WTC11 (cell line): ENCODE measurements around the gene SLC31A2. TPM values are rescaled to one million over a fixed set of nuclear protein-coding genes. Genes with fewer than 3 reads are reported as not detected.

ENCODE experiments used
- ATAC-seq: fragments of 200-7000 bp; cut with Tn5 transposase; 2 replicates; pipeline ENCODE4 v1.10.0; 2021; ENCODE audit warnings: mild to moderate bottlenecking, moderate library complexity
- CTCF ChIA-PET: fragments of 300-600 bp; sonication (Branson Sonifier 250); formaldehyde crosslinking; loops from one replicate; lab custom pipeline; 2021; ENCODE audit warnings: antibody characterized with exemption; lab: Charles Lee
- POLR2A ChIA-PET: fragments of 350-600 bp; sonication (Branson Sonifier 250); formaldehyde crosslinking; loops from one replicate; lab custom pipeline; 2021; ENCODE audit warnings: antibody characterized with exemption; lab: Charles Lee
- DNase-seq: peaks from one replicate; pipeline ENCODE4 v3.0.0; 2021; ENCODE audit warnings: low spot score
- H3K27ac Mint-ChIP-seq: 2 replicates; pipeline ENCODE4 v1.8.0; 2021; ENCODE audit warnings: mixed read lengths
- H3K27me3 Mint-ChIP-seq: 2 replicates; pipeline ENCODE4 v1.8.0; 2021; ENCODE audit warnings: low read depth, mild to moderate bottlenecking, moderate library complexity, mixed read lengths
- H3K36me3 Mint-ChIP-seq: 2 replicates; pipeline ENCODE4 v1.8.0; 2021; ENCODE audit warnings: mixed read lengths
- H3K4me1 Mint-ChIP-seq: 2 replicates; pipeline ENCODE4 v1.8.0; 2022; ENCODE audit warnings: mixed read lengths
- H3K4me3 Mint-ChIP-seq: 2 replicates; pipeline ENCODE4 v1.8.0; 2021; ENCODE audit warnings: mild to moderate bottlenecking, moderate library complexity, mixed read lengths
- H3K9me3 Mint-ChIP-seq: 2 replicates; pipeline ENCODE4 v1.8.0; 2021; ENCODE audit warnings: mixed read lengths
- ATF1 ChIP-seq: sonication (generic); formaldehyde crosslinking; IDR thresholded peaks from 2 replicates; pipeline ENCODE4 v1.8.1; 2023; ENCODE audit warnings: mild to moderate bottlenecking, moderate library complexity, missing genetic modification reagents
- CBFB ChIP-seq: sonication (generic); formaldehyde crosslinking; IDR thresholded peaks from 2 replicates; pipeline ENCODE4 v1.8.1; 2022; ENCODE audit warnings: mild to moderate bottlenecking, low read depth, missing genetic modification reagents
- EMX1 ChIP-seq: fragments of 250-450 bp; sonication (Bioruptor Pico); IDR thresholded peaks from 2 replicates; pipeline ENCODE4 v1.8.0; 2021; ENCODE audit warnings: mild to moderate bottlenecking
- GABPB1 ChIP-seq: sonication (generic); formaldehyde crosslinking; IDR thresholded peaks from 2 replicates; pipeline ENCODE4 v1.8.1; 2023; ENCODE audit warnings: mild to moderate bottlenecking, missing genetic modification reagents
- JAZF1 ChIP-seq: fragments of 250-450 bp; sonication (Bioruptor Pico); IDR thresholded peaks from 2 replicates; pipeline ENCODE4 v1.9.0; 2021; ENCODE audit warnings: moderate library complexity, mild to moderate bottlenecking, inconsistent platforms
- JUN ChIP-seq: sonication (generic); formaldehyde crosslinking; IDR thresholded peaks from 2 replicates; pipeline ENCODE4 v1.8.0; 2023; ENCODE audit warnings: mild to moderate bottlenecking, missing genetic modification reagents
- SMAD3 ChIP-seq: sonication (generic); formaldehyde crosslinking; IDR thresholded peaks from 2 replicates; pipeline ENCODE4 v1.8.0; 2022; ENCODE audit warnings: missing genetic modification reagents, mild to moderate bottlenecking, borderline replicate concordance
- SOX15 ChIP-seq: fragments of 250-450 bp; sonication (Bioruptor Pico); IDR thresholded peaks from 2 replicates; pipeline ENCODE4 v1.9.0; 2021; ENCODE audit warnings: mild to moderate bottlenecking
- TP53 ChIP-seq: sonication (generic); formaldehyde crosslinking; IDR thresholded peaks from 2 replicates; pipeline ENCODE4 v1.8.1; 2023; ENCODE audit warnings: mild to moderate bottlenecking, missing genetic modification reagents
- ZNF138 ChIP-seq: sonication (generic); formaldehyde crosslinking; conservative IDR thresholded peaks from 2 replicates; pipeline ENCODE4 v1.8.1; 2022; ENCODE audit warnings: mild to moderate bottlenecking, moderate library complexity, missing genetic modification reagents
- ZNF219 ChIP-seq: sonication (generic); formaldehyde crosslinking; IDR thresholded peaks from 2 replicates; pipeline ENCODE4 v1.8.0; 2023; ENCODE audit warnings: missing genetic modification reagents, mild to moderate bottlenecking, borderline replicate concordance
- ZNF317 ChIP-seq: sonication (generic); formaldehyde crosslinking; IDR thresholded peaks from 2 replicates; pipeline ENCODE4 v1.8.1; 2023; ENCODE audit warnings: low read depth, mild to moderate bottlenecking, moderate library complexity, missing genetic modification reagents, borderline replicate concordance
- ZNF671 ChIP-seq: fragments of 250-450 bp; sonication (Bioruptor Pico); IDR thresholded peaks from 2 replicates; pipeline ENCODE4 v1.8.0; 2021; ENCODE audit warnings: mild to moderate bottlenecking
- total RNA-seq: library from RNA; stranded (reverse); gene quantifications from 3 replicates; pipeline ENCODE4 v1.2.3, GENCODE V29; 2021
- TF ChIP-seq, protein P1 (sequence below): sonication (generic); formaldehyde crosslinking; IDR thresholded peaks from 2 replicates; pipeline ENCODE4 v1.8.0; 2022; ENCODE audit warnings: mild to moderate bottlenecking, missing genetic modification reagents
- TF ChIP-seq, protein P2 (sequence below): fragments of 250-450 bp; sonication (Bioruptor Pico); IDR thresholded peaks from 2 replicates; pipeline ENCODE4 v2.1.2; 2022; ENCODE audit warnings: mild to moderate bottlenecking, moderate library complexity
- TF ChIP-seq, protein P3 (sequence below): sonication (generic); formaldehyde crosslinking; IDR thresholded peaks from 2 replicates; pipeline ENCODE4 v1.8.0; 2023; ENCODE audit warnings: missing genetic modification reagents, mild to moderate bottlenecking, borderline replicate concordance
- TF ChIP-seq, protein P4 (sequence below): sonication (generic); formaldehyde crosslinking; IDR thresholded peaks from 2 replicates; pipeline ENCODE4 v1.8.0; 2022; ENCODE audit warnings: missing genetic modification reagents
- TF ChIP-seq, protein P5 (sequence below): fragments of 200-600 bp; IDR thresholded peaks from 2 replicates; pipeline ENCODE4 v1.8.0; 2022; ENCODE audit warnings: antibody characterized with exemption
- TF ChIP-seq, protein P6 (sequence below): sonication (generic); formaldehyde crosslinking; IDR thresholded peaks from 2 replicates; pipeline ENCODE4 v1.8.0; 2022; ENCODE audit warnings: mild to moderate bottlenecking, missing genetic modification reagents
- TF ChIP-seq, protein P7 (sequence below): sonication (generic); formaldehyde crosslinking; IDR thresholded peaks from 2 replicates; pipeline ENCODE4 v1.8.0; 2022; ENCODE audit warnings: mild to moderate bottlenecking, missing genetic modification reagents

Gene SLC31A2
- total RNA-seq, 1 experiment from 2014 or later, result 2.0 TPM

DNA sequence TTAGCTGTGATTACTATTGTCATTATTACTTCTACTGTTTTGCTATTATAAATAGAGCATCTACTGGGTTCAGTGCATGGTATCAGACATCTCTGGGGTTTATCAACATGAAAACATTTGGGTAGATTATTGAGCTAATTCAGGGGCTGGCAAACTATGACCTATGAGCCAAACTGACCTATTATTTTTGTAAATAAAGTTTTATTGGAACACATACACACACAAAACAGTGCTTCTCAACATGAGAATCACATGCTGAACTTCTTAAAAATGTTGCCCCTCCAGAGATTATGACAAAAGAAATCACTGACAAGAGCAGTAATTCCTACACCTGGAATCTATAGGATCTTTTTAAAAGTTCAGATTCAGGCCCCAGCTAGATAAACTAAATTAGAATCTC, 30.4 kb downstream of the SLC31A2 start (continued):
- TF ChIP-seq, protein P1, sequence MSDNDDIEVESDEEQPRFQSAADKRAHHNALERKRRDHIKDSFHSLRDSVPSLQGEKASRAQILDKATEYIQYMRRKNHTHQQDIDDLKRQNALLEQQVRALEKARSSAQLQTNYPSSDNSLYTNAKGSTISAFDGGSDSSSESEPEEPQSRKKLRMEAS (CRISPR knock-in tag), result no peak
- no peak for TF ChIP-seq SMAD3 (CRISPR knock-in tag)

DNA sequence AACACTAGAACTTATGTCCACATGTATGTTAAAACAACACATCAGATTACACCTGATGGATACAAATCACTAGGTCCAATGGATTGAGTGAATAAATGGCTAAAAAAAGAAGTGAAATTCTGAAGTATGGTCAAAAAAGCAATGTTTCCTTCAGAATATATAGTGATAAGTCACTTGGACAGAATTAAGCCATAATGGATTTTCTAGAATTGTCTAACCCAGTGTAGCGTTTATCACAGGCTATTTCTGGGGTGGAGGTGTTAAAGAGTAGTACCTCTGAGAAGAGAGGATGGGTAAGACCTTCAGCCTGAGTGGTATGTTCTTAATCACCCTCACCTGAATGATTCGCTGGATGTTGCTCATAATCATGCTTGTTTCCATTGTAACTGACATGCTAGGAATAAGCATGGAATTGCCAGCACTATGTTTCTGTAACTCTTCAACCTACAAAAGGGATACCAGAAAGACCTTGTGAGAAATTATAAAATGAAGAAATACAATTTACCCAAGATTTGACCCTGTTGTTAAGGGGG, 33.2 kb downstream of the SLC31A2 start:
- H3K4me1 Mint-ChIP-seq, result no peaks in the 10 kb centered on the region
- no peak overlapping the region for H3K27ac Mint-ChIP-seq
- TF ChIP-seq ZNF671 (CRISPR knock-in tag) (no peak), JAZF1 (CRISPR knock-in tag) (no peak), ATF1 (CRISPR knock-in tag) (no peak)
- TF ChIP-seq, protein P2, sequence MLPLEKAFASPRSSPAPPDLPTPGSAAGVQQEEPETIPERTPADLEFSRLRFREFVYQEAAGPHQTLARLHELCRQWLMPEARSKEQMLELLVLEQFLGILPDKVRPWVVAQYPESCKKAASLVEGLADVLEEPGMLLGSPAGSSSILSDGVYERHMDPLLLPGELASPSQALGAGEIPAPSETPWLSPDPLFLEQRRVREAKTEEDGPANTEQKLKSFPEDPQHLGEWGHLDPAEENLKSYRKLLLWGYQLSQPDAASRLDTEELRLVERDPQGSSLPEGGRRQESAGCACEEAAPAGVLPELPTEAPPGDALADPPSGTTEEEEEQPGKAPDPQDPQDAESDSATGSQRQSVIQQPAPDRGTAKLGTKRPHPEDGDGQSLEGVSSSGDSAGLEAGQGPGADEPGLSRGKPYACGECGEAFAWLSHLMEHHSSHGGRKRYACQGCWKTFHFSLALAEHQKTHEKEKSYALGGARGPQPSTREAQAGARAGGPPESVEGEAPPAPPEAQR (CRISPR knock-in tag), result no peak
- TF ChIP-seq, protein P3, sequence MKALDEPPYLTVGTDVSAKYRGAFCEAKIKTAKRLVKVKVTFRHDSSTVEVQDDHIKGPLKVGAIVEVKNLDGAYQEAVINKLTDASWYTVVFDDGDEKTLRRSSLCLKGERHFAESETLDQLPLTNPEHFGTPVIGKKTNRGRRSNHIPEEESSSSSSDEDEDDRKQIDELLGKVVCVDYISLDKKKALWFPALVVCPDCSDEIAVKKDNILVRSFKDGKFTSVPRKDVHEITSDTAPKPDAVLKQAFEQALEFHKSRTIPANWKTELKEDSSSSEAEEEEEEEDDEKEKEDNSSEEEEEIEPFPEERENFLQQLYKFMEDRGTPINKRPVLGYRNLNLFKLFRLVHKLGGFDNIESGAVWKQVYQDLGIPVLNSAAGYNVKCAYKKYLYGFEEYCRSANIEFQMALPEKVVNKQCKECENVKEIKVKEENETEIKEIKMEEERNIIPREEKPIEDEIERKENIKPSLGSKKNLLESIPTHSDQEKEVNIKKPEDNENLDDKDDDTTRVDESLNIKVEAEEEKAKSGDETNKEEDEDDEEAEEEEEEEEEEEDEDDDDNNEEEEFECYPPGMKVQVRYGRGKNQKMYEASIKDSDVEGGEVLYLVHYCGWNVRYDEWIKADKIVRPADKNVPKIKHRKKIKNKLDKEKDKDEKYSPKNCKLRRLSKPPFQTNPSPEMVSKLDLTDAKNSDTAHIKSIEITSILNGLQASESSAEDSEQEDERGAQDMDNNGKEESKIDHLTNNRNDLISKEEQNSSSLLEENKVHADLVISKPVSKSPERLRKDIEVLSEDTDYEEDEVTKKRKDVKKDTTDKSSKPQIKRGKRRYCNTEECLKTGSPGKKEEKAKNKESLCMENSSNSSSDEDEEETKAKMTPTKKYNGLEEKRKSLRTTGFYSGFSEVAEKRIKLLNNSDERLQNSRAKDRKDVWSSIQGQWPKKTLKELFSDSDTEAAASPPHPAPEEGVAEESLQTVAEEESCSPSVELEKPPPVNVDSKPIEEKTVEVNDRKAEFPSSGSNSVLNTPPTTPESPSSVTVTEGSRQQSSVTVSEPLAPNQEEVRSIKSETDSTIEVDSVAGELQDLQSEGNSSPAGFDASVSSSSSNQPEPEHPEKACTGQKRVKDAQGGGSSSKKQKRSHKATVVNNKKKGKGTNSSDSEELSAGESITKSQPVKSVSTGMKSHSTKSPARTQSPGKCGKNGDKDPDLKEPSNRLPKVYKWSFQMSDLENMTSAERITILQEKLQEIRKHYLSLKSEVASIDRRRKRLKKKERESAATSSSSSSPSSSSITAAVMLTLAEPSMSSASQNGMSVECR (CRISPR knock-in tag), result no peak
- DNase-seq (no peak), ATAC-seq (no peak)
- ChIA-PET POLR2A (no interaction called here), CTCF (no interaction called here)
- peaks cover 49% of the 10 kb centered on the region for H3K36me3 Mint-ChIP-seq
- H3K4me3 Mint-ChIP-seq, result no peak overlapping the region
- no peaks in the 10 kb centered on the region for H3K9me3 Mint-ChIP-seq
- H3K27me3 Mint-ChIP-seq, result no peaks in the 10 kb centered on the region

DNA sequence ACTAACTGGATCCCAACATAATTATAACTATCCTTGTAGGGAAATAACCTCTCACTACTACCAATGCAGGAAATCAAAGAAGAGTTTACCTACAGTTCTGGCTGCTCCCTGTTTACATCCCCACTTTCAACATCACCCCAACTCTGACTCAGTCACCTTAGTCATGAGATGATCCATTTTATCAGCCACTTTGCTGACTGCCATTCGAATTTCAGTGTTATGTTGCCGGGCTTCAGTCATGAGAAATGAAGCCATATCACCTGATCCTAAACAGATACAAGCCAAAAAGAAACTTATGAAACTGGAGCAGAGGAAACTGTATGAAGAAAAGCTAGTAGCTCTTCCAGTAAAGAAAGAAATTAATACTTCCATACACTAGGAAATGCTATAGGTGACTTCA, 33.7 kb downstream of the SLC31A2 start:
- ATAC-seq, result no peak
- Mint-ChIP-seq H3K27me3 (no peaks in the 10 kb centered on the region), H3K4me3 (no peak overlapping the region), H3K9me3 (no peaks in the 10 kb centered on the region), H3K4me1 (no peaks in the 10 kb centered on the region), H3K36me3 (peaks cover 49% of the 10 kb centered on the region), H3K27ac (no peak overlapping the region)
- POLR2A ChIA-PET, result no interaction called here
- CTCF ChIA-PET, result no interaction called here
- DNase-seq, result no peak
- TF ChIP-seq, protein P4, sequence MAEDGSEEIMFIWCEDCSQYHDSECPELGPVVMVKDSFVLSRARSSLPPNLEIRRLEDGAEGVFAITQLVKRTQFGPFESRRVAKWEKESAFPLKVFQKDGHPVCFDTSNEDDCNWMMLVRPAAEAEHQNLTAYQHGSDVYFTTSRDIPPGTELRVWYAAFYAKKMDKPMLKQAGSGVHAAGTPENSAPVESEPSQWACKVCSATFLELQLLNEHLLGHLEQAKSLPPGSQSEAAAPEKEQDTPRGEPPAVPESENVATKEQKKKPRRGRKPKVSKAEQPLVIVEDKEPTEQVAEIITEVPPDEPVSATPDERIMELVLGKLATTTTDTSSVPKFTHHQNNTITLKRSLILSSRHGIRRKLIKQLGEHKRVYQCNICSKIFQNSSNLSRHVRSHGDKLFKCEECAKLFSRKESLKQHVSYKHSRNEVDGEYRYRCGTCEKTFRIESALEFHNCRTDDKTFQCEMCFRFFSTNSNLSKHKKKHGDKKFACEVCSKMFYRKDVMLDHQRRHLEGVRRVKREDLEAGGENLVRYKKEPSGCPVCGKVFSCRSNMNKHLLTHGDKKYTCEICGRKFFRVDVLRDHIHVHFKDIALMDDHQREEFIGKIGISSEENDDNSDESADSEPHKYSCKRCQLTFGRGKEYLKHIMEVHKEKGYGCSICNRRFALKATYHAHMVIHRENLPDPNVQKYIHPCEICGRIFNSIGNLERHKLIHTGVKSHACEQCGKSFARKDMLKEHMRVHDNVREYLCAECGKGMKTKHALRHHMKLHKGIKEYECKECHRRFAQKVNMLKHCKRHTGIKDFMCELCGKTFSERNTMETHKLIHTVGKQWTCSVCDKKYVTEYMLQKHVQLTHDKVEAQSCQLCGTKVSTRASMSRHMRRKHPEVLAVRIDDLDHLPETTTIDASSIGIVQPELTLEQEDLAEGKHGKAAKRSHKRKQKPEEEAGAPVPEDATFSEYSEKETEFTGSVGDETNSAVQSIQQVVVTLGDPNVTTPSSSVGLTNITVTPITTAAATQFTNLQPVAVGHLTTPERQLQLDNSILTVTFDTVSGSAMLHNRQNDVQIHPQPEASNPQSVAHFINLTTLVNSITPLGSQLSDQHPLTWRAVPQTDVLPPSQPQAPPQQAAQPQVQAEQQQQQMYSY (CRISPR knock-in tag), result no peak
- TF ChIP-seq EMX1 (CRISPR knock-in tag) (no peak), ZNF219 (no peak), ZNF317 (CRISPR knock-in tag) (no peak), CBFB (CRISPR knock-in tag) (no peak), GABPB1 (CRISPR knock-in tag) (no peak), JUN (no peak), SOX15 (CRISPR knock-in tag) (no peak), ZNF138 (no peak), TP53 (CRISPR knock-in tag) (no peak)
- TF ChIP-seq, protein P5, sequence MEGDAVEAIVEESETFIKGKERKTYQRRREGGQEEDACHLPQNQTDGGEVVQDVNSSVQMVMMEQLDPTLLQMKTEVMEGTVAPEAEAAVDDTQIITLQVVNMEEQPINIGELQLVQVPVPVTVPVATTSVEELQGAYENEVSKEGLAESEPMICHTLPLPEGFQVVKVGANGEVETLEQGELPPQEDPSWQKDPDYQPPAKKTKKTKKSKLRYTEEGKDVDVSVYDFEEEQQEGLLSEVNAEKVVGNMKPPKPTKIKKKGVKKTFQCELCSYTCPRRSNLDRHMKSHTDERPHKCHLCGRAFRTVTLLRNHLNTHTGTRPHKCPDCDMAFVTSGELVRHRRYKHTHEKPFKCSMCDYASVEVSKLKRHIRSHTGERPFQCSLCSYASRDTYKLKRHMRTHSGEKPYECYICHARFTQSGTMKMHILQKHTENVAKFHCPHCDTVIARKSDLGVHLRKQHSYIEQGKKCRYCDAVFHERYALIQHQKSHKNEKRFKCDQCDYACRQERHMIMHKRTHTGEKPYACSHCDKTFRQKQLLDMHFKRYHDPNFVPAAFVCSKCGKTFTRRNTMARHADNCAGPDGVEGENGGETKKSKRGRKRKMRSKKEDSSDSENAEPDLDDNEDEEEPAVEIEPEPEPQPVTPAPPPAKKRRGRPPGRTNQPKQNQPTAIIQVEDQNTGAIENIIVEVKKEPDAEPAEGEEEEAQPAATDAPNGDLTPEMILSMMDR, result no peak
- TF ChIP-seq, protein P6, sequence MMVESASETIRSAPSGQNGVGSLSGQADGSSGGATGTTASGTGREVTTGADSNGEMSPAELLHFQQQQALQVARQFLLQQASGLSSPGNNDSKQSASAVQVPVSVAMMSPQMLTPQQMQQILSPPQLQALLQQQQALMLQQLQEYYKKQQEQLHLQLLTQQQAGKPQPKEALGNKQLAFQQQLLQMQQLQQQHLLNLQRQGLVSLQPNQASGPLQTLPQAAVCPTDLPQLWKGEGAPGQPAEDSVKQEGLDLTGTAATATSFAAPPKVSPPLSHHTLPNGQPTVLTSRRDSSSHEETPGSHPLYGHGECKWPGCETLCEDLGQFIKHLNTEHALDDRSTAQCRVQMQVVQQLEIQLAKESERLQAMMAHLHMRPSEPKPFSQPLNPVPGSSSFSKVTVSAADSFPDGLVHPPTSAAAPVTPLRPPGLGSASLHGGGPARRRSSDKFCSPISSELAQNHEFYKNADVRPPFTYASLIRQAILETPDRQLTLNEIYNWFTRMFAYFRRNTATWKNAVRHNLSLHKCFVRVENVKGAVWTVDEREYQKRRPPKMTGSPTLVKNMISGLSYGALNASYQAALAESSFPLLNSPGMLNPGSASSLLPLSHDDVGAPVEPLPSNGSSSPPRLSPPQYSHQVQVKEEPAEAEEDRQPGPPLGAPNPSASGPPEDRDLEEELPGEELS (CRISPR knock-in tag), result no peak
- TF ChIP-seq, protein P7, sequence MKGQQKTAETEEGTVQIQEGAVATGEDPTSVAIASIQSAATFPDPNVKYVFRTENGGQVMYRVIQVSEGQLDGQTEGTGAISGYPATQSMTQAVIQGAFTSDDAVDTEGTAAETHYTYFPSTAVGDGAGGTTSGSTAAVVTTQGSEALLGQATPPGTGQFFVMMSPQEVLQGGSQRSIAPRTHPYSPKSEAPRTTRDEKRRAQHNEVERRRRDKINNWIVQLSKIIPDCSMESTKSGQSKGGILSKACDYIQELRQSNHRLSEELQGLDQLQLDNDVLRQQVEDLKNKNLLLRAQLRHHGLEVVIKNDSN, result no peak
